ENCODE data around the gene IGFBP5.

The IGFBP5 gene

GRCh38 chr2:216692636-216693413 lies 2.5 kb downstream of the IGFBP5 start:
- Histone ChIP-seq H3K9me3 (ENCODE audit: insufficient read depth, low read length) (no peaks in the 10 kb centered on the region), H3K79me2 (ENCODE audit: insufficient read depth, low read length) (no peaks in the 10 kb centered on the region), H3K4me3 (ENCODE audit: insufficient read depth, low read length, poor library complexity, severe bottlenecking) (no peak overlapping the region), H3K9ac (ENCODE audit: low read length) (no peak overlapping the region), H2AFZ (ENCODE audit: low read depth, low read length, severe bottlenecking) (no peak overlapping the region), H3K36me3 (ENCODE audit: low read length) (no peaks in the 10 kb centered on the region), H4K20me1 (ENCODE audit: low read depth, low read length) (no peaks in the 10 kb centered on the region), H3K9me2 (replicated peaks; ENCODE audit: insufficient read depth, low read length) (no peaks in the 10 kb centered on the region), H3F3A (ENCODE audit: insufficient read depth) (no peaks in the 10 kb centered on the region), H3K27me3 (ENCODE audit: low read length) (no peaks in the 10 kb centered on the region), H3K4me2 (ENCODE audit: low read depth, low read length, poor library complexity, severe bottlenecking) (peak overlapping the region; percentile 12), H3K27ac (ENCODE audit: low read depth, low read length) (no peak overlapping the region)
- no peak for TF ChIP-seq EZH2phosphoT487 (conservative IDR thresholded peaks at IDR 0.05; ENCODE audit: low read length)
- TF ChIP-seq, protein P1, sequence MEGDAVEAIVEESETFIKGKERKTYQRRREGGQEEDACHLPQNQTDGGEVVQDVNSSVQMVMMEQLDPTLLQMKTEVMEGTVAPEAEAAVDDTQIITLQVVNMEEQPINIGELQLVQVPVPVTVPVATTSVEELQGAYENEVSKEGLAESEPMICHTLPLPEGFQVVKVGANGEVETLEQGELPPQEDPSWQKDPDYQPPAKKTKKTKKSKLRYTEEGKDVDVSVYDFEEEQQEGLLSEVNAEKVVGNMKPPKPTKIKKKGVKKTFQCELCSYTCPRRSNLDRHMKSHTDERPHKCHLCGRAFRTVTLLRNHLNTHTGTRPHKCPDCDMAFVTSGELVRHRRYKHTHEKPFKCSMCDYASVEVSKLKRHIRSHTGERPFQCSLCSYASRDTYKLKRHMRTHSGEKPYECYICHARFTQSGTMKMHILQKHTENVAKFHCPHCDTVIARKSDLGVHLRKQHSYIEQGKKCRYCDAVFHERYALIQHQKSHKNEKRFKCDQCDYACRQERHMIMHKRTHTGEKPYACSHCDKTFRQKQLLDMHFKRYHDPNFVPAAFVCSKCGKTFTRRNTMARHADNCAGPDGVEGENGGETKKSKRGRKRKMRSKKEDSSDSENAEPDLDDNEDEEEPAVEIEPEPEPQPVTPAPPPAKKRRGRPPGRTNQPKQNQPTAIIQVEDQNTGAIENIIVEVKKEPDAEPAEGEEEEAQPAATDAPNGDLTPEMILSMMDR (IDR thresholded peaks at IDR 0.05; ENCODE audit: insufficient read depth, low read length, poor library complexity, severe bottlenecking), result no peak

- Histone ChIP-seq H3K4me2 (ENCODE audit: low read depth, low read length, poor library complexity, severe bottlenecking) (no peak overlapping the region), H3K9me2 (replicated peaks; ENCODE audit: insufficient read depth, low read length) (no peaks in the 10 kb centered on the region), H3K27me3 (ENCODE audit: low read length) (no peaks in the 10 kb centered on the region), H2AFZ (ENCODE audit: low read depth, low read length, severe bottlenecking) (no peak overlapping the region), H3K79me2 (ENCODE audit: insufficient read depth, low read length) (no peaks in the 10 kb centered on the region), H3K4me3 (ENCODE audit: insufficient read depth, low read length, poor library complexity, severe bottlenecking) (no peak overlapping the region), H4K20me1 (ENCODE audit: low read depth, low read length) (no peaks in the 10 kb centered on the region), H3K27ac (ENCODE audit: low read depth, low read length) (no peak overlapping the region), H3K9me3 (ENCODE audit: insufficient read depth, low read length) (no peaks in the 10 kb centered on the region), H3K9ac (ENCODE audit: low read length) (no peak overlapping the region), H3F3A (ENCODE audit: insufficient read depth) (no peaks in the 10 kb centered on the region), H3K36me3 (ENCODE audit: low read length) (no peaks in the 10 kb centered on the region)
- TF ChIP-seq, protein P1 (IDR thresholded peaks at IDR 0.05; ENCODE audit: insufficient read depth, low read length, poor library complexity, severe bottlenecking), result no peak
- TF ChIP-seq EZH2phosphoT487 (conservative IDR thresholded peaks at IDR 0.05; ENCODE audit: low read length), result no peak
These were observed 4.3 kb downstream of the IGFBP5 start for GRCh38 chr2:216690853-216691741.

GRCh38 chr2:216690456-216690852 lies 4.9 kb downstream of the IGFBP5 start:
- TF ChIP-seq, protein P1 (IDR thresholded peaks at IDR 0.05; ENCODE audit: insufficient read depth, low read length, poor library complexity, severe bottlenecking), result no peak
- no peak for TF ChIP-seq EZH2phosphoT487 (conservative IDR thresholded peaks at IDR 0.05; ENCODE audit: low read length)
- H3K4me2 ChIP-seq (ENCODE audit: low read depth, low read length, poor library complexity, severe bottlenecking), result no peak overlapping the region
- no peaks in the 10 kb centered on the region for H3K27me3 ChIP-seq (ENCODE audit: low read length)

More at GRCh38 chr2:216690456-216690852, 4.9 kb downstream of the IGFBP5 start:
- no peak overlapping the region for H2AFZ ChIP-seq (ENCODE audit: low read depth, low read length, severe bottlenecking)
- H3K27ac ChIP-seq (ENCODE audit: low read depth, low read length), result no peak overlapping the region
- H3K9ac ChIP-seq (ENCODE audit: low read length), result no peak overlapping the region
- no peaks in the 10 kb centered on the region for H3K79me2 ChIP-seq (ENCODE audit: insufficient read depth, low read length)
- no peaks in the 10 kb centered on the region for H3F3A ChIP-seq (ENCODE audit: insufficient read depth)
- H3K4me3 ChIP-seq (ENCODE audit: insufficient read depth, low read length, poor library complexity, severe bottlenecking), result no peak overlapping the region
- no peaks in the 10 kb centered on the region for H3K9me2 ChIP-seq (replicated peaks; ENCODE audit: insufficient read depth, low read length)
- no peaks in the 10 kb centered on the region for H3K36me3 ChIP-seq (ENCODE audit: low read length)
- H4K20me1 ChIP-seq (ENCODE audit: low read depth, low read length), result no peaks in the 10 kb centered on the region
- no peaks in the 10 kb centered on the region for H3K9me3 ChIP-seq (ENCODE audit: insufficient read depth, low read length)
